Skeletal muscle cell (primary cell): Measurements from ENCODE around the gene FGF19.

Experiments
- DNase-seq: peaks from one replicate; pipeline ENCODE4 v3.0.0-alpha.2; 2010; ENCODE audit warnings: low read depth
- H3K4me3 ChIP-seq: 2 replicates; pipeline ENCODE4 v1.5.1; 2011; ENCODE audit warnings: low read depth, mild to moderate bottlenecking, control low read depth, low read length, moderate library complexity

The FGF19 gene

GRCh38 chr11:69721106-69721505, 17.3 kb upstream of the FGF19 start:
- no peak for DNase-seq
- no peak overlapping the region for H3K4me3 ChIP-seq

GRCh38 chr11:69718912-69719311, 15.1 kb upstream of the FGF19 start:
- no peak for DNase-seq
- no peak overlapping the region for H3K4me3 ChIP-seq

DNA sequence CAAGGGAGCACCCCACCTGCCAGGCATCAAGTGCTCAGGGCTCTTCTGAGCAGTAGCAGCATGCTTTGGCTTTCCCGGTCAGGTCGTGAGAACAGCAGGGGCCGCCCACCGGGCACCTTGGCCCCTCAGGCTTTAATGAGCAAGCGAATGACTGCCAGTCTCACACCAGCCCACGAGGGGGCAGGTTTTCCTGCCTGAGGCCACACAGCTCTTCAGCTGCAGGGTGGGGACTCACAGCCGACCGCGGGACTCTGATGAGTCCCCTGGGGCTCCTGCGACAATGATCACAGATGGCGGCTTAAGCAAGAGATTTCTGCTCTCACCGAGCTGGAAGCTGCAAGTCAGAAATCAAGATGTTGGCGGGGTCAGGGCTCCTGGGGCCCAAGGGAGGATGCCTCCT, 14.3 kb upstream of the FGF19 start:
- no peak for DNase-seq
- no peak overlapping the region for H3K4me3 ChIP-seq

DNA sequence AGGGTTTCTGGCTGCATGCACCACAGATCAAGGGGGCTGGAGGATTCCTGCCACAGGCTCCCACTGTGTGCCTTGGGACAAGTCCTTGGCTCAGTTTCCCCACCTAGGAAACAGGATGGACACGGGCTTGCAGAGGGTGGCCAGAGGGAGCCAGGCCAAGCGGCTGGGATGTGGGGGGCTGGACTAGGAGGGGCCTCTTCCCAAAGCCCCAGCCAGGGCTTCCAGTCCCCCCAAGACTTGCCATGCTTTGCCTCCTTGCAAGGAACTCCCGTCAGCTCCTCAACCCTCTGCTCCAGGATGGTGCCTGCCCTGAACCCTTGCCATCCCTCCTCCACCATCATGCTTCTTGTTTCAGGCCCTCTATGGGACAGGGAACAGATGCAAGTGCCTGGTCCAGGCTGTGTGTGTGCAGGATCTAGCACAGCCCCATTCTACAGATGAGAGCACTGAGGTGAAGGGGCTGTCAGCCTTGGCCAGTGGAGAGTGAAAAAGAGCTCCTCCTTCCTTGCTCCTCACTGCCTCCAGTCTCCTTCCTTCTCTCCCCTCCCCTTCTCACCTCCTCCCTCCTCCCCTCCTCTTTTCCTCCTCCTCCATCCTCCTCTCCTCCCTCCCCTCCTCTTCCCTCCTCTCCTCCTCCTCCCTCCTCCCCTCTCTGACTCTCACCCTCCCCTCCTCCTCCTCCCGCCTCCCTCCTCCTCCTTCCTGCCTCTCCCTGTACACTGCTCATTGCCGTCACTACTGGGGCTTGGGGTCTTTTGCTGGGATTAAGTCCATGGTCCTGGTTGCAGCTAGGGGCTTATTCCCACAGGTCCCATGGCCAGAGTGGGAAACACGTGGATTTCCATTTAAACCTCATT, 13.3 kb upstream of the FGF19 start:
- DNase-seq, result no peak
- H3K4me3 ChIP-seq, result no peak overlapping the region

DNA sequence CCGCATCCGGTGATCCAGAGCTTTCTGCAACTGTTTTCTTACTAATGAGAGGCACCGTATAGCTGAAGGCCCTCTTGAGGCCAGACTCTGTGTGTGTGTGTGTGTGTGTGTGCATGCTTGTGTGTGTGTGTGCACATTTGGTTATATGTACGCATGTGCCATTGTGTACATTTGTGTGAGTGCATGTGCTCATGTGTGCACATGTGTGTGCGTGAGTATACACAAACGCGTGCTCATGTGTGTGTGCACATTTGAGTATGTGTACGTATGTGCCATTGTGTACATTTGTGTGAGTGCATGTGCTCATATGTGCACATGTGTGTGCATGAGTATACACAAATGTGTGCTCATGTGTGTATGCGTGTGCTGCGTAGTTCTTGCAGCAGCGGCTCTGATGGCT, 12.3 kb upstream of the FGF19 start:
- DNase-seq, result no peak
- H3K4me3 ChIP-seq, result no peak overlapping the region

- no peak for DNase-seq
- H3K4me3 ChIP-seq, result no peak overlapping the region
These were observed 11.6 kb upstream of the FGF19 start for GRCh38 chr11:69715446-69715845.

- no peak for DNase-seq
- H3K4me3 ChIP-seq, result no peak overlapping the region
These were observed 8.3 kb upstream of the FGF19 start for GRCh38 chr11:69711822-69712801.

GRCh38 chr11:69708736-69709401, 5.0 kb upstream of the FGF19 start:
- no peak overlapping the region for H3K4me3 ChIP-seq
- no peak for DNase-seq

- no peak overlapping the region for H3K4me3 ChIP-seq
These were observed 3.4 kb upstream of the FGF19 start for GRCh38 chr11:69707176-69707575.

DNA sequence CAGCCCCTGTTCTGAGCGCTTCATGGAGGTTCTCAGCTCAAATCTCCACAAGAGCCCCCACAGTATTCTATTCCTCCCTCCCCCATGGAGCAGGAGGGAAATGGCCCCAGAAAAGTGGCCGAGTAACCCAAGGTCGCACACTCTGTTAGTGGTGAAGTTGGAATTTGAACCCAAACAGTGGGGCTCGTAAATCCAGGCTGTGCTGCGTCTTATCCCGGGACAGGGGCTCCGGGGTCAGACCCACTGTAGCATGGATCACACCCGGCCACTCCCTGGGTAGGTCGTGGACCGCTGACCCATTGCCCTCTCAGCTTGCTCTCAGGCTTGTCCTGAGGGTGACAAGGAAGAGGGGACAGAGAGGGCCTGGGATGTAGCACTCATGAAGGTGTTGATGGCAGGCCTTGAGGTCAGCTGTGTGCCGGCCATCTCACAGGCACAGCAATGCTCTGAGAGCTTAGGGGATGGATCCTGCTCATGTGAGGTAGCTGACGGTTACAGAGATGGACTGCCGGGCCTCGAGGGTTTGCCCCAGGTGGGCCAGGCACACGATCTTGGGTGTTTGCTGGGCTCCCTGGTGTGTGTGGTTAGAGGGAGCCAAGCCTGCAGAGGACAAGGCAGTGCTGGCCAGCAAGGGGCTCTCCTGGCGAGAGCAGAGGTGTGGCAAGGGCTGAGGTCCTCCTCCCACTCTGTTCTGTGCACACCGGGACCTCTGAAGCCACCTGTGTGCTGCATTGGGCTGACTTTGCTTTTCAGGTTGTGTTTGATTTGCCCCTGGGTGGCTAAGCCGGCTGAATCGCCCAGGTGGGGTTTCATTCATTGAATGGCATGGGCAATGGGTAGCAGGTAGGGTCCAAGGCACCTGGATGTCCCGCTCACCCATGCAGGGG, 2.3 kb upstream of the FGF19 start:
- DNase-seq, result no peak
- no peak overlapping the region for H3K4me3 ChIP-seq

More at GRCh38 chr11:69707176-69707575, 3.4 kb upstream of the FGF19 start:
- no peak for DNase-seq

DNA sequence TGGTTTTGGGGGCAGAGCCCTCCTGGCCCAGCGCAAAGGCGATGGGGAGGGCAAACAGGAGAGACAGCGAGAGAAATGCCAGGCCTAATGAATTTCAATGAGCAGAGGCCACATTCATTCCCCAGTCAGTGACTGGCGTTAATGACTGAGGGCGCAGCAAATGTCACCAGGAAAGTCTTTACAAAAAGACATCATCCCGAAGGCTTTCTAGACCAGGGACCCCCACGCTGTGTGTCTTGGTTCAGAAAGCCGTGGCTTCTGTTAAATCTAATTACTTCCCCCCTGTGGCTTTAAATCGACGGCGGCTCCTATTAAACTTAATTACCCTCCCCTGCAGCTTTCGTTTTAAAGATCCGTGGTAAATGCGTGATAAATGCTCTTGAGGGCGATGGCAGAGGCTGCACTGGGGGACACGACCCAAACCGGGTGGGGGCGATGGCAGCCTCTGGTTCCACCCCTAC, 1.6 kb upstream of the FGF19 start:
- H3K4me3 ChIP-seq, result no peak overlapping the region
- DNase-seq, result no peak

- no peak overlapping the region for H3K4me3 ChIP-seq
These were observed 859 bp upstream of the FGF19 start for GRCh38 chr11:69704508-69705253.

GRCh38 chr11:69703453-69703767, 412 bp downstream of the FGF19 start:
- H3K4me3 ChIP-seq, result no peak overlapping the region
- DNase-seq, result no peak

More at GRCh38 chr11:69704508-69705253, 859 bp upstream of the FGF19 start:
- no peak for DNase-seq

GRCh38 chr11:69702769-69703452, 911 bp downstream of the FGF19 start:
- no peak overlapping the region for H3K4me3 ChIP-seq
- no peak for DNase-seq

- H3K4me3 ChIP-seq, result no peak overlapping the region
These were observed 1.6 kb downstream of the FGF19 start for GRCh38 chr11:69702239-69702691.

GRCh38 chr11:69700278-69701140, 3.3 kb downstream of the FGF19 start:
- DNase-seq, result peak; percentile 22
- no peak overlapping the region for H3K4me3 ChIP-seq

More at GRCh38 chr11:69702239-69702691, 1.6 kb downstream of the FGF19 start:
- no peak for DNase-seq

- H3K4me3 ChIP-seq, result no peak overlapping the region
These were observed 4.6 kb downstream of the FGF19 start for GRCh38 chr11:69699213-69699612.

More at GRCh38 chr11:69699213-69699612, 4.6 kb downstream of the FGF19 start:
- no peak for DNase-seq
